Measurements from ENCODE around the gene NEDD4L.

The NEDD4L gene

DNA sequence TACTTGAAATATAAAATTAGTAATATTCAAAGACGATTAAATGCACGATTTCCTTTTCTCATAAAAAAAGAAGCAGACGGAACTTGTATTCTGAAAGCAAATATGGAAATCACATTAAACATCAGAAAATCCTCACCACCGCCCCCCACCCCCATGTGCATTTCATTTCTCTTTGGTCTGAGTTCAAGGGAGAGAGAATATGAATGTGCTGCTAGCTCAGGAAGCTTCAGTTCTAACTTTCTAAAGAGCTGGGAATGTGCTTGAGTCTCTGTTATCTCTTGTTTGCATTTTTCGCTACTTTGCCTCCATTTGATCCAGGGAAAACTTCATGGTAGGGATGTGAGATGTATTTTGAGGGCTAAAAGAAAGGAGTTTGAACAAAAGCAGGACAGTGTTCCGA is 143.6 kb downstream of the NEDD4L start:
- DNase-seq: no peak

DNA sequence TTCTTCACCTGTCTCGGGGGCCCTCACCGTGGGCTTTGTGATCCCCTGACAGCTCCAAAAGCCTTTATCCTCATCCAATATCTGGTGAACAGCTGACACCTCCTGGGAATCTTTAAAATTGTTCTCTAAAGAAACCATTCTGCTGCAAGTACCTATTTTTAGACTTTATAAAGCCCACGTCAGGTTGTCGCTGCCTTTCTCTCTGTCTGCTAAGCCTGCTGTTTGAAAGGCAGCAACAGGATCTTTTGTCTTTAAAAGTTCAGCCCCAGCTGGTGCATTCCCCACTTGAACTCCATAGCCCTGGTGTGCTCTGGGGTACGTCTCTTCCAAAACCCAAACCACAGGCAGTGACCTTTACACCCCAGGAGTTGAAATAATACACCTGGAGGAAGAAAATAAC is 145.0 kb downstream of the NEDD4L start:
- no peak for DNase-seq

DNA sequence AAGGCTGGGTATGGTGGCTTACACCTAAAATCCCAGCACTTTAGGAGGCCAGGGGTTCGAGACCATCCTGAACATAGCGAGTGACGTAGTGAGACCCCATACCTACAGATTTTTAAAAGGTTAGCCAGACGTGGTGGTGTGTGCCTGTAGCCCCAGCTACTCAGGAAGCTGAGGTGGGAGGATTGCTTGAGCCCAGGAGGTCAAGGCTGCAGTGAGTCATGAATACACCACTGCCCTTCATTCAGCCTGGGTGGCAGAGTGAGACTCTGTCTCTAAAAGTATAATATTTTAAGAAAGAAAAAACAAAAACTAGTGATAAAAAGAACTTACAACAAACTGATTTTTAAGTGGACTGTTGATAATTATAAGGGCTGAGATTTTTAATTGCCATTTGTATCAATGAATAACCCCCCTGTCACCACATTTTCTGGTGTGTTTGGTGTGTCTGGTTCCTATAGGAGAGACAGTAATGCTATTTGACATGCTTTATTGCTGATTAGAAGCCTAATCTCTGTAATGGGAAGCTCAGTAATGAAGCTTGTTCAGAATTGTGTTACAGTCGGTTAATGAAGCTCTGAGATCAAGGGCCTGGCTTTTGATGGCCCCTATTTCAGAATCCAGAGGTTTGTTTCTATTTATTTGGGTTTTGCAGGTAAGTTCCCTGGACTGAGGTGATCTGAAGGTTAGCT is 147.0 kb downstream of the NEDD4L start:
- no peak for DNase-seq

DNA sequence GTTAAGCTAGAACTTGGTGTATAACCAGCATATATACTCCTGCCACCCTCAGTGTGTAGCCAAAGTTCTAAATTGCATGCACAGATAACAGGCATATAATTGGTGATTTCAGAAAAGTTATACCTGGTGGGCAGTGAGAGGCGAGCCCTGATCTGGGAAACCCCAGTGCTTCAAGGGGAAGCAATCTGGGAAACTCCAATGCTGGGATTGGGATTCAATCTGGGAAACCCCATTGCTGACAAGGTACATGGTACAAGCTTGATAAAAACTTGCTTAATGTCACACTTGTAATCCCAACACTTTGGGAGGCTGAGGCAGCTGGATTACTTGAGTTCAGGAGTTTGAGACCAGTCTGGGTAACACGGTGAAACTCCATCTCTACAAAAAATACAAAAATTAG is 147.6 kb downstream of the NEDD4L start:
- no peak for DNase-seq

DNA sequence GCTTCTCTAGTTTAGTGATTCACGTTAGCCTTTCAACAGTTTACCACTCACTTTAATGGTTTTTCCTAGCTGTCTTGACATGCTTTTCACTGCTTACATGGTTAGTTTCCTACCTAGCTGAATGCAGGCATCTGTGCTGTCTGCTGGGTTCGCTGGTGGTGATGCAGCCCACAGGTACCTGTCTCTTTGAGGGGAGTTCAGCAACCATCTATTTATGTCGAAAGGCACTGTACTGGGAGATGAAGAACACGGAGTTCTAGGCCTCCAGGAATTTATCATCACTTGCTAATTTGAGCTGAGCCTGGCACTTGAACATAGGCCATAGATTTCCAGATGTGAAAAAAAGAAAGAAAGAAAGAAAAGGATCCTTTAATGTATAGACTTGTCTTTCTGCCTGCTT is 148.5 kb downstream of the NEDD4L start:
- DNase-seq: no peak

DNA sequence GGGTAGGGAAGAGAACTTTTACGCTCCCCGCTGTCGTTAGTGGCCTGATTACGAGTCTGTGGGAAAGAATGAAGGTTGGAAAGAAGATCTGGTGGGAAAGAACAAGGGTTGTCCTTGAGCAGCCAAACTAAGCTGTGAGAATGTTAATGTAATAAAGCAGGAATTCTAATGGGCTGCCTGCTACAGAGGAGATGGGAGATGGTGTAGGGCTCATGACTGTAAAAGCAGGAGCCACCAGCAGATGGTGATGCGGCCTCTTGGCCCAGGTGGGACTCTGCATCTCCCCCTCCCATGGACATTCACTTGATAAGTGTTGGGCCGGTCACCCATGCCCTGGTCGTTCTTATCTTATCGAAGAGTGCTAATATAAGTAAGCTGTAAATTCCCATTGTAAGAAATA is 150.0 kb downstream of the NEDD4L start:
- DNase-seq: no peak

DNA sequence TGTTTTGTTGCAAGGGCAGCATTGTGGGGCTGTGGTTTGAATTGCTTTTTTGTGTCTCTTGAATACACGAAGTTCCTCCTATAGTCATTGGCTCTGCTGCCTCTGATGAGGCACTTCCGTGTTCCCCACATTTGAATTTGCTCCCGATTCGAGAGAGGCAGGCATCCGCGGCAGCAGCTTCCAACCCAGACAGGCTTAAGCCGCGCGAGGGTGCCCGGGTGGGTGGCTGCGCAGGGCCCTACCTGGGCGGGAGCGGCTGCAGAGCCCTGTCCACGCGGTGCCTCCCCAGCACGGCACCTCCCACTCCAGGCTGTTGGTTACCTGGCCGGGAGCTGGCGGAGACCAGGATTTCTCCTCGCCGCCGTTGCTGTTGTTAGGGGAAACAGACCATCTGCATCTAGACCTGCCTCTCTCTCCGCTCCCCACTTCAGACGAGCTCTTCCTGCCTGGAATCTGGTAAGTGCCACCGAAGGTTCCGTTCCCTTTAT is 151.3 kb downstream of the NEDD4L start:
- DNase-seq: no peak

DNA sequence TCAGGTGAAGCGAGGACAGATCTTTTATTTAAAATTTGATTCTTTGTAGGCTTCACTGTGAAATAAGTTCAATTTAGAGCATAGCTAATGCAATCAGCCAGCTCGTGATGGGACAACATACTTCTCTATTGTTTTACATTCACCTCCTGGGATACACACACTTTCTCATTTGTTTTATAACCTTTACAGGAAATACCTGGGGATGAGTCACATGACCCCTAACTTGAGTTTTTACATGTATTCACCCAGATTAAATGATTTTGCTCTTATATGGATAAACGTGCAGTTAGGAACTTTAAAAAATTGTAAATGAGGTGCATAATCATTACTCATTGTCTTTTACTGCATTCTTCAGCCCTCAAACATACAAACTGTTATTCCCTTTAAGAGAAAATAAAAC is 152.1 kb downstream of the NEDD4L start:
- DNase-seq: no peak

DNA sequence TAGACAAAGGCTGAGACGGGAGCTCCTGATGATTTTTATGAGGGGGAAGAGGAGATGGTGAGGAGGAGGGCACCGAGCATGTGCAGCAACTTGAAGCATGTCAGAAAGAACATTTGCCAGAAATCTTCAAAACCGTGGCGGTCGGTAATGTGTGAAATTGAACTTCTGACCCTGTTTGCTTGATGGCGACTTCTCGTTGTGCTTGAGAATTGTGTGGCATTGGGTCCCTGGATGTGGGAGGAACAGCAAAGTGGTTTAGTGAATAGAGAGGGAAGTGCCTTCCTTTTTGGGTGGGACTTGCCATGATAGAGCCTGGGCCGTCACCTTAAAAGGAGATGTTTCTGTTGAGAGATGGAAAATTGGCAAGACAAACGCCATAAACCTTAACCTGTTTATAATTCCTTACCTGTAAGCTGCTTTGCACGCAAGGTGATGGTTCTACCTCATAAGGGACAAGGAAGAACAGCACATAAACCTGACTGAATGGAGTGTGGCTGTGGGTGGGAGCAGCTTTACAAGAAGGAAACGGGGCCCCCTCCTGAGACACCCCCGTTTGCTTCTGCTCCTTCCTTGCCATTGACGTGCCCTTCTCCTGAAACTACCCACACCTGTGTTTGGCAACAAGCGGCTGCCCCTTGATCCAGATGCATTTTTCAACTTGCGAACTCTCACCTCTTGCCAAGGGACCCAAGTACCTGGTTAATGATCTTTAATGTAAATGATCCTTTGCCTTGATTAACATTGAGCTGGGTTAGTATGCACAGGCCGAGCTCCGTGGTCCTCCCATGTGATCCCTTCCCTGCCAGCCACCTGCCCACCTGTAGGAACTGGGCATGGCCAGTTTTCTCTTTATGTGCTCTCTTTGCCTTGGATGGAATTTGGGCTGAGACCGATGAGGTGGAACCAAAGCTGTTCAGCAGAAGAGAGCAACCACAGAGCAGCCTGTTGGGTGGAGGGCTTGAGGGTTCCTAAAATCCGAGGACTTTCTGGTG is 153.2 kb downstream of the NEDD4L start:
- DNase-seq: no peak

DNA sequence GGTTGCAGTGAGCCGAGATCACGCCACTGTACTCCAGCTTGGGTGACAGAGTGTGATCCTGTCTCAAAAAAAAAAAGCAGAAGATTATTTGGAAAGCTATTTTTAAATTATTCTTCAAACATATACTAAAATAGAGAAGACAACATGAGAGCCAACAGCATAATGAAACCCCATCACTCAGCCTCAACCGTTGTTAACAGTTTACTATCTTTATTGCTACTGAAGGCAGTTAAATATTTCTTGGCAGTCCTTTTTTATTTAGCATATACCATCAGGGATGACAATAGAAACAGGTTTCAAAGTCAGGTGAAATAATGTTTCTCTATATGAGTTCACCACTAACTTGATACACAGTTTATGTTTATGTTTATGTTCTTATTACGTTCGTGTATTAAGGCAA is 157.2 kb downstream of the NEDD4L start:
- DNase-seq: no peak

DNA sequence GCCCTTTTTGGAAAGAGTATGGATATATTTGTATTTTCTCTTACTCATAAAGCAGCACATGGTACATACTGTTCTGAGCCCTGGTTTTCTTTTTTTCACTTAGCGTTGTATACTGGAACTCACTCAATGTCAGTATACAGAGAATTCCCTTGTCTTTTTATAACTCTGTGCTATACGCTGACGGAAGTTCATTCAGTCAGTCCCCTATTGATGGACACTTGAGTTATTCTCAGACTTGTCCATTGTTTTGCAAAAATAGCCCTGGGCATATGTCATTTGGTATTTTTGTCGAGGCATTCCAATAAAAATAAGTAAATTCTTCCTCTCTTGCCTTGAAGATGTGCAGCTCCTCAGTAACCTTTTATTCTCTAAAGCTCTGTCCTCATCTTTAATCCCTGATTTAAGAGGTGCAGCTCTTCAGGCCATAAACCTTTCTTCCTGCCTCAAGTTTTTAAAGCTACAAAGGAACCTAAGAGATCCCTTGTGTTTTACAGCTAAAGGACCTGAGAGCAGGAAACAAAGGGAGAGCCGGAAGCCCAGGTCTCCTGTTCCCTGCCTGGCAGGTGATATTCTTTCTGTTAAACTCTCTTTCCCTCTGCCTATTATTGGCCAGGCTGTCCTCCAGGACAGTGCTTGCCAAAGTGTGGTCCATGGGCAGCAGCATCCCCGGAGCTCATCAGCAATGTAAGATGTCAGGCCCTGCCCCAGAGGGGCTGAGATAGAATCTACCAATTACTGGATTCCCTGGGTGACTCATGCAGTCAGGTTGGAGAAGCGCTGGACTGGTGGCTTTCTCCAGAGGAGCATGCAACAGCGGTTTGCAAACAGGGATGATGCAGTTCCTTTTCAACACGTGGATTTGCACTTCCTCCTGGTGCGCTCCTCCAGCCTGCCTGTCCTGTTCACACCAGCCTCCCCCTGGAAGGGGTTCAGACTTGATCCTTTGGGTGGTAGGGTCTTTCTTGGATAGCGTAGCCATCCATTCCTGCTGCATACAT is 158.0 kb downstream of the NEDD4L start:
- no peak for DNase-seq

DNA sequence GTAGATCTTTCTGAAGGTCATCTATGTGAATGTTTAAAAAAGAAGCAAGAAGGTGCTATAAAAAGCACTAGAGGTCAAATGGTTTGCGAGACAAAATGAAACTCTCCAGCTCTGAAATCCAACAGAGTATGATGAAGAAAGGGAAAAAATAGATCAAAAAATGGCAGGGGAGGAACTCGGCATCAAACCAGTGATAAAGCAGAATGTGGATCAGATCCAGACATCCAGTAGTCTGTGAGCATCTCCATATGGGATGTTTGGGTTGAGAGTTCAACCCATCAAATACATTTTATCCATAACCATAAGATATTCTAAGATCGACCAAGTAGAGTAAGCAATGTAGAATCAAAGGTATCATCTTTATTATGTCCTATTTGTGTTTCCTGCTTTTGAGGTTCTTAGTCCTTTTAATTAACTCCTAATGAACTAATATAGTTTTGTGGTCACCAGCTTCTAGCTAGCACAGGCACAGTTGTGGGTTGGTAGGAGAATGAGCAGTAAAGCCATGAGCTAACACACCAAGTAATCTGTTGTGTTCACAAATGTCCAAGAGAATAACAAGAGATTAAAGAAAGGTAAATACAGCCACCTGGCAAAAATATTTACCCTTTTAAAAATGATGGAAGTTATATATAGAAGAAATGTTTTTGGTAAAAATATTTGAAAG is 160.9 kb downstream of the NEDD4L start:
- DNase-seq: no peak

DNA sequence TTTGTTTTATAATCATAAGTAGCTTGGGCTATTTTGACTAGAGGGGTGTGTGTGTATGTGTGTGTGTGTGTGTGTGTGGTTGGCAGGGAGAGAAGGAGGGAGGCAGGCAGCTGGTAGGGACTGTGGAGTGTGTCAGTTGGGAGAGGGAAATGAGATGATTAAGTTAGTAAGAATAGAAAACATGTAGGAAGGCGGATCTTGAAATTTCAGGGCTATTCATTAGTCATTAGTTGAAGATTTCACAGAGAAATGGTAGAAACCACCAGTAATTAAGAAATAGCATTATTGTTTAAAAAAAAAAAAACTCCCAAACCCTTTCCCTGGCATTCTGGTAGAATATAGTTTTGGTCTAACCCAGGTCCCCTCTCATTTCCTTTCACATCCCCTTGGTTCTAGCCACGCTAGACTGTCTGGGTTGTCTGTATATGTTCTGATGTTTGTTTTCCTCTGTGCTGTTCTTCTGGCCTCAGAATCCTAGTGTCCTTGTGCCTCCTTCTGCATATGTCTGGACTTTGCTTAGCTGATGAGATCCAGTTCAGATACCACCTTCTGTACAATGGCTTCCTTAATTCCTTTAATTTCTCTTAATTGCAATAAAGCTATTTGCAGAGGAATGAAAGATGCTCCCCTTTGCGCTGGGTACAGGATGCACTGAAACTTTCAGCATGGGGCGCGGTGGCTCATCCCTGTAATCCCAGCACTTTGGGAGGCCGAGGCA is 161.6 kb downstream of the NEDD4L start:
- DNase-seq: no peak

DNA sequence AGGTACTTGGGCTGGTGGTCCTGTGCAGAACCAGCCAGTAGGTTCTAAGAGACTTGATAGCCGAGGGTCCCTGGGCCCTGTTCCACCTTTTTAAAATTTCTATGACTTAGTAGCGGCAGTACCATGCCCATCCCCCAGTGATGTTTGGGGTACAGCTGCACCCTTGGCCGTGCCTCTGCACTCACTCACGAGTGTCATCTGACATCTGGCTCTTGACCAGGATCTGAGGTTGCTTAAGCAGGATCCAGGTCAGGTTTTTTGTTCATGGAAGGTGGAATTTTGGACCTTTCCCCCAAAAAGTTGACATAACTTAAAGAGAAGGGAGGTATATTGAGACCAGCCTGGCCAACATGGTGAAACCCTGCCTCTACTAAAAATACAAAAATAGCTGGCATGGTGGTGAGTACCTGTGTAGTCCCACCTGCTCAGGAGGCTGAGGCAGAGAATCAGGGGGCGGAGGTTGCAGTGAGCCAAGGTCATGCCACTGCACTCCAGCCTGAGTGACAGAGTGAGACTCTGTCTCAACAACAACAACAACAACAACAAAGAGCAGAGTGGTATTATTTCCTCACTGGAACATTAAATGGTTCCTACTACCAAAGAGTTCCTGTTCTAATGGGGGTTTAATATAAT is 163.6 kb downstream of the NEDD4L start:
- no peak for DNase-seq

DNA sequence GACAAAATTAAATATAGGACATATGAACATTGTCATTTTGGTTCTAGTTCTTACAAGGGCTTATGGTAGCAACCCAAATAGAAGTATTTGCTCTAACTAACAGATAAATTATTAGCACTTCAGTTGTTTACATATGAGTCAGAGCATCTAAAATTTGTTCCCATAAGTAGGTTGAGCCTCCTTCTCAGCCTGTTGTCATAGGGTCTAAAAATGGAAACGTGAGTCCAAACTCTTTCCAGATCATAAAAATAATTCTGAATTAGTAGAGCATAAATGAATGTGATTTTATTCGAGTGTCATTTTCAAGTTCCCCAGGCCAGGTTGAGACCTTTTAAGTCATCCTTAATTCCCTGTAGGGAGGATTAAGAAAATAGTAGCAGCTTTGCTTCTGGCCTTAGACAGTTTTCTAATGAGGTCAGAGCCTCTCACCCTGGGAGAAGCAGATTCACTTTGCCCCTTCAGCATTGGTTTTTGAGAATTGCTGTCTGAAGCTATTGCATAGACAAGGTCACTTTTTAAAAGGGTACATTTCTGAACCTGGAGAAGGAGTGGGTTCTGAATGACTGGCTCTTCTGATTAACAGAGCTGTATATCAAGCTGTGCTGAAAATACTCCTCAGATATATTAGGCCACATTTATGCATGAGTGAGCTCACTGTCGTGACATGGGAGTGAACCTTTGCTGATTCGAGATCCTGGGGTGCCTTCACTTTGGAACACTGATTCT is 164.3 kb downstream of the NEDD4L start:
- no peak for DNase-seq

DNA sequence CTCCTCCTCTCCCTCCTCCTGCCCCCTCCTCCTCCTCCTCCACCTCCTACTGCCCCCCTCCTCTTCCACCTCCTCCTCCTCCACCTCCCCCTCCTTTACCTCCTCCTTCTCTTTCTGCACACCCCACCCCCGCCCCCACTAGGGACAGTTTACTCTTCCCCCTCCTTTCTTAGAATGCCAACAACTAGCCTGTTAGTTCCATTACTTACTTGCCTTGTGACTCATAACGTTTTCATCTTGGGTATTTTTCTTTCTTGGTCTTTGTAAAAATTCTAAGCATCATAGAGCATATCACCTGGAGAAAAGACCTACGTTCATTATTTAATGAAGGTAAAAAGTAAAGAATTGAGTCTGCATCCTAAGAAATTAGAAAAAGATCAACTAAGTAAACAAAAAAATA is 165.3 kb downstream of the NEDD4L start:
- DNase-seq: no peak

DNA sequence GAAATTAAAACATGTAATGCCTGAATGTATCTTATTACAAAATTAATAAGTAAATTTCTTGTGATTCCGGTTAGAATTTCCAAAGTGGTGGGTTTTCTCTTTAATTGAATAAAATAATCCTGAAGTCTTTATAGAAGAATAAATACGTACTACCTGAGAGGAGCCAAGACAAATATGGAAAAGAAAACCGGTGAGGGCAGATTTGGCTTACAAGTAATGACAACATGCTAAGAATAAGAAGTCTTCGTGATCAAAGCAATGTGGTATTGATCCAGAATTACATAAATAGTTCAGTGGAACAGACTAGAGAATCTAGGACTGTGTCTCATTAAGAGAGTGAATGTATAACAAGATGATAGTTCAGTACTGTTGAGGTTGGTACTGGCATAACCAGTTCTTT is 167.5 kb downstream of the NEDD4L start:
- DNase-seq: no peak

DNA sequence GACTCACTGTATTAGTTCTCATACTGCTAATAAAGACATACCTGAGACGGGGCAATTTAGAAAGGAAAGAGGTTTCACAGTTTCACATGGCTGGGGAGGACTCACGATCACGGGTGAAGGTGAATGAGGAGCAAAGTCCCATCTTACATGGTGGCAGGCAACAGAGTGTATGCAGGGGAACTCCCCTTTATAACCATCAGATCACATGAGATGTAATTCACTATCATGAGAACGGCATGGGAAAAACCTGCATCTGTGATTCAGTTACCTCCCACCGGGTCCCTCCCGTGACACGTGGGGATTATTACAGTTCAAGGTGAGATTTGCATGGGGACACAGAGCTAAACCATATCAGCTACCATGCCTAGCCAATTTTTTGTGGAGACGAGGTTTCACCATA is 168.2 kb downstream of the NEDD4L start:
- DNase-seq: no peak

DNA sequence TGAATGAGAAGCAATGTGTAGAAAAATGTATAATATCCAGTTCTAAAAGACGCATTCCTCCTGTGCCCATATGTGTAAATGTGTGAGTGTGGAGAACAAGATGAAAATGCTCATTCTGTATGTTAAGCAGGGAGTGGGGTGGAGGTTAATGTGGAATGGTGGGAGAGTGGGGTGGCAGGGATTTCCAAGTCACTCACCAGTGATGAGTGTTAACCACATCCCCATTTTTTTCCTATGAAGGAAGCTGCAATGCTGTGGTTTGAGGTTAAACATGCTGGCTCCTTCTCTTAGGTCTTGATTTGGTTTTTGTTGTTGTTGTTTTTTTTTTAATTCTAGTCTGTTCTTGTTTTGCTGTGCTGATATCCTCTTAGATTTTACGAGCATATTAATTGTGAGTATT is 169.4 kb downstream of the NEDD4L start:
- no peak for DNase-seq

DNA sequence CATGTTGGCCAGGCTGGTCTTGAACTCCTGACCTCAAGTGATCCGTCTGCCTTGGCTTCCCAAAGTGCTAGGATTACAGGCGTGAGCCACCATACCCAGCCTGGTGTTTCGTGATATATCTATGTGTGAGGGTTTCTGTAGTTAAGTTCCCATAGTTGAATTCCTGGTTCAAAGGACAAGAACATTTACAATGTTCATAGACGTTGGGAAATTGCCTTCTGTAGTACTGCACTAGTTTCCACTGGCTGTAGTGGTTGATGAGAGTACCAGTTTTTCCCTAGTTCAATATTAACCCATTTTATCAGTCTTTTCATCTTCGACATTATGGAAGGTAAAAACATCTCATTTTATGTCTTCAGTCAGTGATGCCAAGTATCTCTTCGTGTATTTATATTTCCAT is 171.0 kb downstream of the NEDD4L start:
- DNase-seq: no peak

All from RPMI8226 (cell line).